GM21529 (cell line): ENCODE data around the gene SVIP.

Source experiments
- ATAC-seq: cut with Tn5 transposase; IDR thresholded peaks from one replicate; pipeline ENCODE4 v1.9.1; 2021; ENCODE audit not compliant: unreplicated experiment

The SVIP gene

GRCh38 chr11:22829231-22830081, at the start of gene SVIP:
Gene SVIP, minus strand, starts transcription at chr11:22829801. Its CDS starts 53 bp downstream, at chr11:22829748.
- peak; percentile 95 for ATAC-seq

- no peak for ATAC-seq
Measured at GRCh38 chr11:22878604-22879003, 49.0 kb upstream of the SVIP start.

- no peak for ATAC-seq
Measured at GRCh38 chr11:22878039-22878438, 48.4 kb upstream of the SVIP start.

GRCh38 chr11:22875869-22876473, 46.4 kb upstream of the SVIP start:
- ATAC-seq = peak; percentile 99

- ATAC-seq = no peak
Measured at GRCh38 chr11:22869325-22869724, 39.7 kb upstream of the SVIP start.

- no peak for ATAC-seq
Measured at GRCh38 chr11:22860241-22860640, 30.6 kb upstream of the SVIP start, which contains the start of gene CCDC179. Gene CCDC179, minus strand, starts transcription at chr11:22860474. Its CDS starts 53 bp downstream, at chr11:22860421.

GRCh38 chr11:22859756-22860155, 30.2 kb upstream of the SVIP start:
- no peak for ATAC-seq

- no peak for ATAC-seq
Measured at GRCh38 chr11:22851477-22851876, 21.9 kb upstream of the SVIP start.

- no peak for ATAC-seq
Measured at GRCh38 chr11:22846726-22847125, 17.1 kb upstream of the SVIP start.

- ATAC-seq = no peak
Measured at GRCh38 chr11:22832315-22833015, 2.9 kb upstream of the SVIP start.

GRCh38 chr11:22830082-22830414, 447 bp upstream of the SVIP start:
- no peak for ATAC-seq

GRCh38 chr11:22828373-22828772, 1.2 kb downstream of the SVIP start:
- no peak for ATAC-seq

- ATAC-seq = no peak
Measured at GRCh38 chr11:22822203-22822602, 7.4 kb downstream of the SVIP start.

GRCh38 chr11:22809893-22810292, 19.7 kb downstream of the SVIP start:
- no peak for ATAC-seq

- ATAC-seq = peak; percentile 37
Measured at GRCh38 chr11:22808571-22809197, 20.9 kb downstream of the SVIP start.

- ATAC-seq = peak; percentile 98
Measured at GRCh38 chr11:22807855-22808570, 21.6 kb downstream of the SVIP start.

GRCh38 chr11:22807391-22807790, 22.2 kb downstream of the SVIP start:
- ATAC-seq = no peak

- no peak for ATAC-seq
Measured at GRCh38 chr11:22802861-22803260, 26.7 kb downstream of the SVIP start.

- ATAC-seq = no peak
Measured at GRCh38 chr11:22800482-22800881, 29.1 kb downstream of the SVIP start.

- ATAC-seq = no peak
Measured at GRCh38 chr11:22798901-22799300, 30.7 kb downstream of the SVIP start.

- no peak for ATAC-seq
Measured at GRCh38 chr11:22797047-22797446, 32.6 kb downstream of the SVIP start.
